HFF-Myc (cell line): Measurements from ENCODE around the gene ATOSB.

Source experiments
- DNase-seq: peaks from one replicate; pipeline ENCODE4 v3.0.0-alpha.2; 2011; ENCODE audit warnings: low read depth; ENCODE audit errors: extremely low read depth
- H3K4me3 ChIP-seq: replicated peaks from 2 replicates; pipeline ENCODE4 v1.5.1; 2011; ENCODE audit warnings: low read depth, mild to moderate bottlenecking, control low read depth, low read length
- CTCF ChIP-seq: IDR thresholded peaks from 2 replicates; pipeline ENCODE4 v1.5.1; 2012; ENCODE audit warnings: mild to moderate bottlenecking, low read depth, low read length, control low read depth; ENCODE audit errors: missing control alignments

ATOSB gene

GRCh38 chr9:35111001-35111933 is 4.4 kb downstream of the ATOSB start:
- H3K4me3 ChIP-seq, result peak overlapping the region; percentile 61
- DNase-seq, result peak; percentile 97
- no peak for TF ChIP-seq CTCF

GRCh38 chr9:35110327-35110761 is 5.3 kb downstream of the ATOSB start:
- H3K4me3 ChIP-seq, result peak overlapping the region; percentile 61
- TF ChIP-seq CTCF, result no peak
- no peak for DNase-seq

- H3K4me3 ChIP-seq, result no peak overlapping the region
- no peak for TF ChIP-seq CTCF
- DNase-seq, result no peak
These were observed 6.6 kb downstream of the ATOSB start for GRCh38 chr9:35108946-35109575.

GRCh38 chr9:35108461-35108860 is 7.2 kb downstream of the ATOSB start:
- no peak for TF ChIP-seq CTCF

GRCh38 chr9:35107297-35108290 is 8.1 kb downstream of the ATOSB start:
- no peak for DNase-seq
- H3K4me3 ChIP-seq, result no peak overlapping the region
- no peak for TF ChIP-seq CTCF

More at GRCh38 chr9:35108461-35108860, 7.2 kb downstream of the ATOSB start:
- H3K4me3 ChIP-seq, result no peak overlapping the region
- no peak for DNase-seq

GRCh38 chr9:35106343-35106730 is 9.3 kb downstream of the ATOSB start:
- no peak overlapping the region for H3K4me3 ChIP-seq
- DNase-seq, result no peak
- no peak for TF ChIP-seq CTCF
